ENCODE data around the gene PSMB7.

The PSMB7 gene

DNA sequence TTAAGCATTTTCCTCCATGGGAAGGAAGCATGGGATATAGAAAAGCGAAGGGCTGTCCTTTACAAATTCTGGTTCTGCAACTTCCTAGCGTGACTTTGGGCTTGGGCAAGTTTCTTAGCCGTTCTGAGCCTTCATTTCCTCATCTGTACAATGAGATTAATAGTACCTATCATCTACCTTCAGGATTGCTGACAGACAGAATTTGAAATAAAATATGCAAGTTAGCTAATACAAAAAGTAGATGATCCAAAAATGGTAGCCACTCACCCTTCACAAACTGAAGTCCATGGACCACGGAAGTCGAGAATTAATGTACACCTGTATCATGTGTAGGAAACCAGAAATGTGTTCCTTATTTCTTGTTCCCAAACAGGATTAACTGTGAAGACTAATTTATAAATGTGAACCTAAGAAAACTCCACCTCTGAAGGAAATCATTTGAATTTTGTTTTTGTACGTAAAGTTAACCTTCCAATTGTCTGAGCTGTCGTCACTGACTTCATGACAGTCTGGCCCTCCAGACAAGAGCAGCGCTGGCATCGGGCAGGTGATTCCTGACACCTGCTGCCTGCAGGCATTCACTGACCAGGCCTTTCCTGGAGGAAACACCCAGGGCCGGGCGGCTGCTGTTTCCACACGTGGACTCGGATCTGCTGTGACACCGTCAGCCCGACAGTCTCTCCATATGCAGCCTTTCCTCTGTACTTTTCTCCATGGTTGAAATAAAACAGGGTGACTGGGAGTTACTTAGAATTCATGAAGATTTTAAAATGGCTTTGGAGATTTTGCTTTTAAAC lies 63.4 kb downstream of the PSMB7 start:
- TF ChIP-seq, protein P1, sequence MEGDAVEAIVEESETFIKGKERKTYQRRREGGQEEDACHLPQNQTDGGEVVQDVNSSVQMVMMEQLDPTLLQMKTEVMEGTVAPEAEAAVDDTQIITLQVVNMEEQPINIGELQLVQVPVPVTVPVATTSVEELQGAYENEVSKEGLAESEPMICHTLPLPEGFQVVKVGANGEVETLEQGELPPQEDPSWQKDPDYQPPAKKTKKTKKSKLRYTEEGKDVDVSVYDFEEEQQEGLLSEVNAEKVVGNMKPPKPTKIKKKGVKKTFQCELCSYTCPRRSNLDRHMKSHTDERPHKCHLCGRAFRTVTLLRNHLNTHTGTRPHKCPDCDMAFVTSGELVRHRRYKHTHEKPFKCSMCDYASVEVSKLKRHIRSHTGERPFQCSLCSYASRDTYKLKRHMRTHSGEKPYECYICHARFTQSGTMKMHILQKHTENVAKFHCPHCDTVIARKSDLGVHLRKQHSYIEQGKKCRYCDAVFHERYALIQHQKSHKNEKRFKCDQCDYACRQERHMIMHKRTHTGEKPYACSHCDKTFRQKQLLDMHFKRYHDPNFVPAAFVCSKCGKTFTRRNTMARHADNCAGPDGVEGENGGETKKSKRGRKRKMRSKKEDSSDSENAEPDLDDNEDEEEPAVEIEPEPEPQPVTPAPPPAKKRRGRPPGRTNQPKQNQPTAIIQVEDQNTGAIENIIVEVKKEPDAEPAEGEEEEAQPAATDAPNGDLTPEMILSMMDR (IDR thresholded peaks at IDR 0.05): no peak

- TF ChIP-seq, protein P1 (IDR thresholded peaks at IDR 0.05): no peak
Observed at GRCh38 chr9:124350494-124351263, 64.6 kb downstream of the PSMB7 start.

- TF ChIP-seq, protein P1 (IDR thresholded peaks at IDR 0.05): no peak
Observed at GRCh38 chr9:124349675-124350493, 65.4 kb downstream of the PSMB7 start.

DNA sequence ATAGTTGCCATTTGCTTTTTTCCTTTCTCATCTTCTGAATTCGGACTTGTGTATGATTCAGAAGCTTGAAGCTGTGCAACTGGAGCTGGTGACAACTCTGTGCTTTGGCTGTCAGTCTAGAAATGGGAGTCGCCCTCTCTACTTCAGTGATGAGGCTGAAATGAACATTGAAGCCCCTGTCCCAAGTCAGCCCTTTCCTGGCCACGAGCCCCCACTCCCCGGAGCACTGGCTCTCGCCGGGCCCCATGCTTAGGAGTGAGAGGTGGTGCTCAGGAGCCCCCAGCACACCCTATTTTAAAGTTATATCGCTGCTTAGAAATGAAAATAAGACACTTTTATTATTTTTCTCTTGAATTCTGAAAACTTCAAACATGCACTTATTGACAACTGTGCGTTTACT lies 66.0 kb downstream of the PSMB7 start:
- TF ChIP-seq, protein P1 (IDR thresholded peaks at IDR 0.05): no peak

DNA sequence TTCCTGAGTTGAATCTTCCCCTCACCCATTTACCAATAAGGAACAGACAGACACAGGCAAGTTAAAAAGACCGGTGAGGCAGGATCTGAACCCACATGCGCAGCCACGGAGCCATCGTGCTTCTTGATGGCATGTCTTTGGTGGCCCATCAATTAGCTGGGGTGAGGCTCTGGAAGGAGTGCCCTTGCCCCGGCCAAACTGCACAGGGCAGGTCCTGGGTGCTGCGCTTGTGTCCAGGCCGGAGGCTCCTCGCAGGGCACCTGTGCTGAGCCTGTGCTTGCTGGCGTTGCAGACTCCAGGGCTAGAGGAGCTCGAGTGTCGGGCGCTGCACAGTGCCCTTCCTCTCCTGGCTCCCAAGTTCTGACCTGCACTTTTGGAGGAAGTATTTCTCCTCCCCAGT lies 66.4 kb downstream of the PSMB7 start:
- TF ChIP-seq, protein P1 (IDR thresholded peaks at IDR 0.05): no peak

DNA sequence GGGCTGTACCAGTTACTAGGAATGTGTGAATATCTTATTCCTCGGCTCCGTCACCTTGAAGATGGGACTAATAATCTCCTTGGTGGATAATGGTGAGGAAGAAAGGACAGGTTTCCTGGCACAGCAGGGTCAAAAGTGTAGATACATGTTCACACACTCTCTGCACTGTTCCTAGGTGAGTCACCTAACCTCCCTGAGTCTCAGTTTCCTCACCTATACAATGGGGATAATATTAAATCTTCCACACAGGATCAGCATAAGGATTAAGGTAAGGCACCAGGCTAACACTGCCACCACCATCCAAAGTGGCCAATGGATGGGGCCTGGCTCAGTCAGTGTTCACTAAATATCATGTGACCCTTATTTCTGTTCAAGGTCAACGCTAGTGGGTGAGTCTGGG lies 66.9 kb downstream of the PSMB7 start:
- TF ChIP-seq, protein P1 (IDR thresholded peaks at IDR 0.05): no peak

DNA sequence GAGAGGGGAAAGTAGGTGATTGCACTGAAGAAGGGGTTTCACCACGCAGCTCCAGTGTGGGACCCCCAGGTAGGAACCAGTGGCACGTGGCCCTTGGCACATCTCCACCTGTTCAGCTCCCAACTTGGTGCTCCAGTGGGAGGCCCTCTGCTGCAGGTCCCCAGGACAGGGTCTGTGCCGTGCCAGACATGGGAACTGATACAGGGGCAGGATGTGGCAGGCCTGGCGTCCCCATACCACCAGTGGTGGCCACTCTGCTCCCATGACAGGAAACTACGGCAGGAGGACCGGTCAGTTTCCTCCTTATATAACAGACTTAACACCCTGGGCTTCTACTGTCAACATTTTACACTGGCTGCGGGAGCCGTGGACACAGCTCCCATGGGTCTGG lies 67.3 kb downstream of the PSMB7 start:
- TF ChIP-seq, protein P1 (IDR thresholded peaks at IDR 0.05): no peak

Measured in LNCAP (cell line).